Skeletal muscle tissue (tissue), 4 donors: Measurements from ENCODE around the gene ZIM2. TPM values are rescaled to one million over a fixed set of nuclear protein-coding genes. Genes with fewer than 3 reads are reported as not detected.
"Not testable (repeated sequence)": the region's sequence is repeated elsewhere in the genome, so short reads cannot be mapped to it uniquely, and the experiment has no call there.

Experiments used
- H3K27ac ChIP-seq: one replicate; pipeline ENCODE4 v1.7.0; 2013; ENCODE audit warnings: mild to moderate bottlenecking, low read depth, low read length, inconsistent platforms
- H3K27me3 ChIP-seq, 3 donors: one replicate each; pipeline ENCODE4 v1.7.0; 2013; ENCODE audit warnings: low read length in 3 of 3; ENCODE audit not compliant: control insufficient read depth in 3 of 3, insufficient read depth in 3 of 3
- H3K36me3 ChIP-seq, 3 donors: one replicate each; pipeline ENCODE4 v1.7.0; 2013; ENCODE audit warnings: low read length in 3 of 3; ENCODE audit not compliant: control insufficient read depth in 3 of 3, insufficient read depth in 3 of 3
- H3K4me1 ChIP-seq, 3 donors: one replicate each; pipeline ENCODE4 v1.7.0; 2013; ENCODE audit warnings: low read length in 3 of 3, mild to moderate bottlenecking in 3 of 3; ENCODE audit not compliant: control insufficient read depth in 3 of 3, insufficient read depth in 3 of 3
- H3K4me3 ChIP-seq, 3 donors: one replicate each; pipeline ENCODE4 v1.7.0; 2013; ENCODE audit warnings: low read length in 3 of 3
- H3K9ac ChIP-seq, 3 donors: one replicate each; pipeline ENCODE4 v1.7.0; 2013; ENCODE audit warnings: low read length in 3 of 3, mild to moderate bottlenecking in 3 of 3, moderate library complexity in 2 of 3, low read depth in 1 of 3
- H3K9me3 ChIP-seq, 3 donors: one replicate each; pipeline ENCODE4 v1.7.0; 2013; ENCODE audit warnings: low read length in 3 of 3; ENCODE audit not compliant: control insufficient read depth in 3 of 3
- total RNA-seq: library from RNA; depleted of rRNA; stranded (reverse); fragments of >200 nt; gene quantifications from one replicate; pipeline ENCODE4 v1.2.3, GENCODE V29; 2014
- donor health status: Osteomylitis.

The ZIM2 gene
- total RNA-seq, 1 donor from 2014 or later, result 12.0 TPM

GRCh38 chr19:56868446-56868845, 27.9 kb upstream of the ZIM2 start:
- no peaks in the 10 kb centered on the region for H3K36me3 ChIP-seq
- peaks cover 0 to 7% (median 5%) of the 10 kb centered on the region in 3 donors for H3K9me3 ChIP-seq
- H3K27ac ChIP-seq, result no peak overlapping the region

GRCh38 chr19:56866538-56866937, 26.0 kb upstream of the ZIM2 start:
- no peak overlapping the region for H3K27ac ChIP-seq
- H3K27me3 ChIP-seq, result no peaks in the 10 kb centered on the region
- peaks cover 3 to 4% (median 3%) of the 10 kb centered on the region in 3 donors for H3K9me3 ChIP-seq
- H3K4me1 ChIP-seq, result no peaks in the 10 kb centered on the region
- H3K9ac ChIP-seq, result no peak overlapping the region
- H3K36me3 ChIP-seq, result no peaks in the 10 kb centered on the region
- H3K4me3 ChIP-seq, result no peak overlapping the region

More at GRCh38 chr19:56868446-56868845, 27.9 kb upstream of the ZIM2 start:
- no peak overlapping the region for H3K4me3 ChIP-seq
- H3K27me3 ChIP-seq, result no peaks in the 10 kb centered on the region
- H3K4me1 ChIP-seq, result no peaks in the 10 kb centered on the region
- H3K9ac ChIP-seq, result no peak overlapping the region

GRCh38 chr19:56864443-56865125, 24.1 kb upstream of the ZIM2 start:
- H3K4me1 ChIP-seq, result no peaks in the 10 kb centered on the region
- H3K27ac ChIP-seq, result no peak overlapping the region
- no peak overlapping the region for H3K9ac ChIP-seq
- no peaks in the 10 kb centered on the region for H3K36me3 ChIP-seq
- no peak overlapping the region for H3K4me3 ChIP-seq
- no peaks in the 10 kb centered on the region for H3K27me3 ChIP-seq
- peaks cover 3 to 4% (median 3%) of the 10 kb centered on the region in 3 donors for H3K9me3 ChIP-seq

- Histone ChIP-seq H3K4me1 (no peaks in the 10 kb centered on the region), H3K27me3 (no peaks in the 10 kb centered on the region), H3K9ac (no peak overlapping the region), H3K4me3 (no peak overlapping the region), H3K36me3 (no peaks in the 10 kb centered on the region), H3K9me3 (peaks cover 3 to 4% (median 3%) of the 10 kb centered on the region in 3 donors), H3K27ac (no peak overlapping the region)
Measured at GRCh38 chr19:56862741-56863140, 22.2 kb upstream of the ZIM2 start.

- H3K27me3 ChIP-seq, H3K27ac ChIP-seq, H3K4me1 ChIP-seq, H3K9me3 ChIP-seq, H3K9ac ChIP-seq, H3K4me3 ChIP-seq, H3K36me3 ChIP-seq: not testable (repeated sequence)
Measured at GRCh38 chr19:56860409-56860808, 19.9 kb upstream of the ZIM2 start.

GRCh38 chr19:56858026-56858425, 17.5 kb upstream of the ZIM2 start:
- no peaks in the 10 kb centered on the region for H3K4me1 ChIP-seq
- H3K27ac ChIP-seq, result no peak overlapping the region
- H3K4me3 ChIP-seq, result no peak overlapping the region
- H3K27me3 ChIP-seq, result no peaks in the 10 kb centered on the region
- no peaks in the 10 kb centered on the region for H3K36me3 ChIP-seq
- H3K9me3 ChIP-seq, result peaks cover 0 to 3% (median 0%) of the 10 kb centered on the region in 3 donors
- no peak overlapping the region for H3K9ac ChIP-seq

GRCh38 chr19:56856822-56857221, 16.3 kb upstream of the ZIM2 start:
- Histone ChIP-seq H3K36me3 (no peaks in the 10 kb centered on the region), H3K4me3 (no peak overlapping the region), H3K9ac (no peak overlapping the region), H3K27ac (no peak overlapping the region), H3K9me3 (no peaks in the 10 kb centered on the region), H3K4me1 (no peaks in the 10 kb centered on the region), H3K27me3 (no peaks in the 10 kb centered on the region)

GRCh38 chr19:56852361-56852760, 11.8 kb upstream of the ZIM2 start:
- not testable (repeated sequence) for H3K4me1 ChIP-seq, H3K9ac ChIP-seq, H3K9me3 ChIP-seq, H3K27me3 ChIP-seq, H3K36me3 ChIP-seq, H3K4me3 ChIP-seq, H3K27ac ChIP-seq

- no peaks in the 10 kb centered on the region for H3K36me3 ChIP-seq
- H3K9ac ChIP-seq, result no peak overlapping the region
- no peak overlapping the region for H3K4me3 ChIP-seq
- H3K27ac ChIP-seq, result no peak overlapping the region
- no peaks in the 10 kb centered on the region for H3K4me1 ChIP-seq
- H3K27me3 ChIP-seq, result no peaks in the 10 kb centered on the region
- H3K9me3 ChIP-seq, result no peaks in the 10 kb centered on the region
Measured at GRCh38 chr19:56848166-56848565, 7.6 kb upstream of the ZIM2 start.

- Histone ChIP-seq H3K27ac (no peak overlapping the region), H3K27me3 (no peaks in the 10 kb centered on the region), H3K4me1 (peaks cover 0 to 7% (median 4%) of the 10 kb centered on the region in 3 donors), H3K9me3 (peaks cover 0 to 15% (median 5%) of the 10 kb centered on the region in 3 donors), H3K4me3 (no peak overlapping the region), H3K9ac (no peak overlapping the region), H3K36me3 (no peaks in the 10 kb centered on the region)
Measured at GRCh38 chr19:56842412-56842811, 1.9 kb upstream of the ZIM2 start.
